ENCODE measurements around the gene CDK5RAP1. TPM values are rescaled to one million over a fixed set of nuclear protein-coding genes. Genes with fewer than 3 reads are reported as not detected.

Gene CDK5RAP1
- total and polyA plus RNA-seq, 9 of the 15 experiments (the other 6 are each of a cell fraction or from before 2014, with no cell fraction given) = 41.6 to 127 (median 58.3) TPM

DNA sequence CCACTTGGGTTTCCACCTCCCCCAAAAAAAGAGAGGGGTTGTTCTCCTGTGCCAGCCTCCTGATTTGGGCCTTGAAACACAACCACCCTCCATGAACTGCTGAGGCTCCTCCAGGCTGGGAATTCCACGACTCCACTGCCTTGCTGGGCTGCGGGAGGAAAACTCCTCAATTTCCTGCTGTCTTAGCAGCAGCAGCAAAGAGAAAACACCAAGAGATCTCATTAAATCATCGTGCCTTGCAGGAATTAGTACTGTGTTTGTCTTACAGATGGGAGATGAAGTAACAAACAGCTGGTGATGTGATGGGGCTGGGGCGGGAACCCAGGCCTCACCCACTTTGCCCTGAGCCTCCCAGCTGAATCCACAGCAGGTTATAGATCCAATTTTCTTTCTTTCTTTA, 89.3 kb downstream of the CDK5RAP1 start:
- H3K9me1 ChIP-seq (ENCODE audit: control insufficient read depth, insufficient read depth, low read length) = no peaks in the 10 kb centered on the region
- no peak overlapping the region for H3K9ac ChIP-seq (ENCODE audit: insufficient read depth in 1 of 2, low read depth in 2 of 2, low read length in 2 of 2)
- H3K27me3 ChIP-seq (ENCODE audit: control insufficient read depth in 2 of 2, insufficient read depth in 2 of 2, low read length in 2 of 2) = peaks cover 23 to 39% of the 10 kb centered on the region in 2 experiments
- no peak overlapping the region for H3K4me2 ChIP-seq (ENCODE audit: insufficient read depth, low read length)
- no peaks in the 10 kb centered on the region for H3K36me3 ChIP-seq (ENCODE audit: control insufficient read depth, insufficient read depth, low read length)
- ChIA-PET CTCF (ENCODE audit: low intra/inter-chr PET ratio) (no interaction called here), POLR2A (no interaction called here)
- no peaks in the 10 kb centered on the region for H3K4me1 ChIP-seq (replicated peaks in 1 of 2; ENCODE audit: control insufficient read depth in 2 of 2, insufficient read depth in 2 of 2, low read length in 2 of 2)
- intact Hi-C loops (cut with micrococcal nuclease) = no loop called here
- TF ChIP-seq PHB2 (IDR thresholded peaks at IDR 0.05; ENCODE audit: low read depth) = no peak
- no peak for TF ChIP-seq ZKSCAN1 (IDR thresholded peaks at IDR 0.05; ENCODE audit: low read depth, low read length)
- H3K79me2 ChIP-seq (ENCODE audit: control insufficient read depth, insufficient read depth, low read length) = no peaks in the 10 kb centered on the region
- ATAC-seq (no peak), FAIRE-seq (no peak), DNase-seq (ENCODE audit: extremely low read depth in 1 of 4, low spot score in 3 of 4) (no peak)
- 4% methylated on average over 4 of the region's 4 CpGs for WGBS (ENCODE audit: insufficient coverage, low coverage, missing lambda C conversion rate)
- no peaks in the 10 kb centered on the region; the same call in 1 of the 2 replicates for H3K9me3 ChIP-seq (replicated peaks; ENCODE audit: control insufficient read depth, insufficient read depth, low read depth, low read length)
- no peak overlapping the region for H3K27ac ChIP-seq (ENCODE audit: extremely low read depth, low read depth, low read length)
- peaks cover 15% of the 10 kb centered on the region; the same call in 1 of the 2 replicates for H4K20me1 ChIP-seq (replicated peaks; ENCODE audit: control insufficient read depth, insufficient read depth, low read length)
- BruUV-seq (replicated peaks) = no TSS peak
- H2AFZ ChIP-seq (ENCODE audit: low read depth, low read length) = no peak overlapping the region
- in situ Hi-C loops (cut with MboI) = no loop called here
- no peak overlapping the region for H3K4me3 ChIP-seq

DNA sequence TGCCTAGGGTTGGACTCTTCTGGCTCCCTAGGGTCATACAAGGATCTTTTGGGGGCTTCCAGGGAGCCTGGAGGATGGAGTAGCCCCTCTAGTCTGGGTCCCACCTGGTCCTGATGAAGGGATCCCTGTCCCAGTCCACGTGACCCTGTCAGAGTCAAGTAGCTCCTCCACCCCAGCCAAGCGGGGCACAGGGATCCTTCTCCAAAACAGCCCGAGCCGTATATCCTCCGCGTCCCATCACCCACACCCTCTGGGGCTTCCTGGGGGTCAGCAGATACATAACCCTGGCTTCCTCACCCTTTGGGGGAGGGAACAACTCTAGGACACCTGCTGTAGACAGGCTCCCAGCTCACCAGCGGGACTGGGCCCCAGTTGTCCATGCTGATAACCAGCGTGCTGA, 90.3 kb downstream of the CDK5RAP1 start:
- DNase-seq (ENCODE audit: extremely low read depth in 1 of 4, low spot score in 3 of 4) (peak in 1 of 4 experiments; percentile 17), FAIRE-seq (no peak), ATAC-seq (no peak; the same call in 2 of the 3 replicates)
- Histone ChIP-seq H3K9me1 (ENCODE audit: control insufficient read depth, insufficient read depth, low read length) (no peaks in the 10 kb centered on the region), H3K9ac (ENCODE audit: insufficient read depth in 1 of 2, low read depth in 2 of 2, low read length in 2 of 2) (no peak overlapping the region), H4K20me1 (replicated peaks; ENCODE audit: control insufficient read depth, insufficient read depth, low read length) (peaks cover 11% of the 10 kb centered on the region; the same call in 1 of the 2 replicates), H3K9me3 (replicated peaks; ENCODE audit: control insufficient read depth, insufficient read depth, low read depth, low read length) (no peaks in the 10 kb centered on the region; the same call in 1 of the 2 replicates), H3K36me3 (ENCODE audit: control insufficient read depth, insufficient read depth, low read length) (no peaks in the 10 kb centered on the region), H3K4me3 (no peak overlapping the region), H3K27ac (ENCODE audit: extremely low read depth, low read depth, low read length) (no peak overlapping the region), H3K79me2 (ENCODE audit: control insufficient read depth, insufficient read depth, low read length) (no peaks in the 10 kb centered on the region), H3K27me3 (ENCODE audit: control insufficient read depth in 2 of 2, insufficient read depth in 2 of 2, low read length in 2 of 2) (peaks cover 16 to 37% of the 10 kb centered on the region in 2 experiments; a peak in 4 of 5 replicates), H2AFZ (ENCODE audit: low read depth, low read length) (no peak overlapping the region), H3K4me1 (replicated peaks in 1 of 2; ENCODE audit: control insufficient read depth in 2 of 2, insufficient read depth in 2 of 2, low read length in 2 of 2) (no peaks in the 10 kb centered on the region), H3K4me2 (ENCODE audit: insufficient read depth, low read length) (no peak overlapping the region)
- 0% methylated on average over 8 of the region's 8 CpGs for WGBS (ENCODE audit: insufficient coverage, low coverage, missing lambda C conversion rate)
- intact Hi-C loops (cut with micrococcal nuclease) = no loop called here
- CTCF ChIA-PET (ENCODE audit: low intra/inter-chr PET ratio) = no interaction called here
- in situ Hi-C loops (cut with MboI) = no loop called here
- BruUV-seq (replicated peaks) = no TSS peak
- 0 out of 2 replicates have a peak, but pooled peaks have one; percentile 44 for TF ChIP-seq ZNF384 (IDR thresholded peaks at IDR 0.05; ENCODE audit: low read depth, low read length)
- TF ChIP-seq, protein P1, sequence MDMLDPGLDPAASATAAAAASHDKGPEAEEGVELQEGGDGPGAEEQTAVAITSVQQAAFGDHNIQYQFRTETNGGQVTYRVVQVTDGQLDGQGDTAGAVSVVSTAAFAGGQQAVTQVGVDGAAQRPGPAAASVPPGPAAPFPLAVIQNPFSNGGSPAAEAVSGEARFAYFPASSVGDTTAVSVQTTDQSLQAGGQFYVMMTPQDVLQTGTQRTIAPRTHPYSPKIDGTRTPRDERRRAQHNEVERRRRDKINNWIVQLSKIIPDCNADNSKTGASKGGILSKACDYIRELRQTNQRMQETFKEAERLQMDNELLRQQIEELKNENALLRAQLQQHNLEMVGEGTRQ (CRISPR knock-in tag; IDR thresholded peaks at IDR 0.05) = peak; percentile 37; the same call in 1 of the 2 replicates
- 0 out of 2 replicates have a peak, but pooled peaks have one; percentile 5 for TF ChIP-seq CBFA2T2 (conservative IDR thresholded peaks at IDR 0.05)
- TF ChIP-seq CBFA2T3 (IDR thresholded peaks at IDR 0.05) = peak; percentile 21; the same call in 1 of the 2 replicates
- no peak for TF ChIP-seq TCF7 (IDR thresholded peaks at IDR 0.05; ENCODE audit: borderline replicate concordance)
- POLR2A ChIA-PET = interaction anchor here (0.6 kb wide), 1 partner anchor 32 kb away, joined by 3 read pairs; no protein-coding TSS in a partner anchor
